Measurements from ENCODE around the gene ALDH1B1. TPM values are rescaled to one million over a fixed set of nuclear protein-coding genes. Genes with fewer than 3 reads are reported as not detected.

ALDH1B1 gene
- polyA plus RNA-seq, 1 experiment: 38.4 TPM

- CTCF ChIA-PET: interaction anchor here (0.7 to 1.8 kb wide), 2 partner anchors 12 kb away, joined by 3 to 6 read pairs; no protein-coding TSS in a partner anchor
- Histone ChIP-seq H3K36me3 (ENCODE audit: control insufficient read depth, insufficient read depth, low read length) (no peaks in the 10 kb centered on the region), H3K4me3 (ENCODE audit: low read depth, low read length) (no peak overlapping the region), H3K27me3 (ENCODE audit: control insufficient read depth, insufficient read depth, low read length) (no peaks in the 10 kb centered on the region)
- no peak for DNase-seq (ENCODE audit: low read depth)
- TF ChIP-seq CTCF (IDR thresholded peaks at IDR 0.05; ENCODE audit: insufficient read depth, low read depth, low read length): no peak
- POLR2A ChIA-PET: no interaction called here
These were observed 52.9 kb downstream of the ALDH1B1 start for GRCh38 chr9:38445154-38446043.

GRCh38 chr9:38447703-38448102 lies 55.2 kb downstream of the ALDH1B1 start:
- ChIA-PET CTCF (no interaction called here), POLR2A (no interaction called here)
- no peaks in the 10 kb centered on the region for H3K27me3 ChIP-seq (ENCODE audit: control insufficient read depth, insufficient read depth, low read length)
- H3K36me3 ChIP-seq (ENCODE audit: control insufficient read depth, insufficient read depth, low read length): no peaks in the 10 kb centered on the region
- no peak for DNase-seq (ENCODE audit: low read depth)
- no peak overlapping the region for H3K4me3 ChIP-seq (ENCODE audit: low read depth, low read length)
- TF ChIP-seq CTCF (IDR thresholded peaks at IDR 0.05; ENCODE audit: insufficient read depth, low read depth, low read length): no peak

Other genes starting within 250 kb of the ALDH1B1 start
- gene IGFBPL1, start 31.8 kb downstream of the ALDH1B1 start, polyA plus RNA-seq (2011; rRNA removed): 0.37 and 0.69 TPM in 2 replicates
- gene ANKRD18A, start 227.9 kb downstream of the ALDH1B1 start, polyA plus RNA-seq (2011; rRNA removed): not detected in 2 replicates

Measured in BJ (cell line).